ENCODE data around the gene TMEM219. TPM values are rescaled to one million over a fixed set of nuclear protein-coding genes. Genes with fewer than 3 reads are reported as not detected.
A peak's percentile ranks its signal among the peaks of the same experiment; 100 is the strongest.

TMEM219 gene
- total RNA-seq, 1 experiment from 2014 or later: 57.7 TPM

GRCh38 chr16:29995911-29996765, 34.3 kb downstream of the TMEM219 start, which contains the start of gene INO80E:
INO80E (plus strand) TSS chr16:29996241; CDS start chr16:29996311, 70 bp downstream.
- peak; percentile 97 to 98 for DNase-seq
- peaks cover 12% of the 10 kb centered on the region for H3K4me1 Mint-ChIP-seq (ENCODE audit: low read depth, unreplicated experiment)
- no peak for TF ChIP-seq CTCF (IDR thresholded peaks at IDR 0.05; ENCODE audit: insufficient read depth in 1 of 2, low read depth in 1 of 2, low read length in 1 of 2, severe bottlenecking in 1 of 2, unreplicated experiment in 1 of 2)
- H3K27ac Mint-ChIP-seq (ENCODE audit: unreplicated experiment): peak within 1 kb of the TSS; percentile 65
- peaks cover 44% of the 10 kb centered on the region for H3K36me3 Mint-ChIP-seq (ENCODE audit: insufficient read depth, unreplicated experiment)
- BruUV-seq (replicated peaks): no TSS peak
- Histone ChIP-seq H3K27me3 (replicated peaks; ENCODE audit: control insufficient read depth, insufficient read depth, low read length) (no peaks in the 10 kb centered on the region), H3K4me1 (peaks cover 11% of the 10 kb centered on the region; the same call in 1 of the 2 replicates), H3K9me3 (no peaks in the 10 kb centered on the region), H3K36me3 (ENCODE audit: control insufficient read depth, insufficient read depth, low read length) (no peaks in the 10 kb centered on the region), H3K4me3 (ENCODE audit: low read depth, low read length) (peak within 1 kb of the TSS; percentile 68)
- H3K4me3 Mint-ChIP-seq (ENCODE audit: unreplicated experiment): peak within 1 kb of the TSS; percentile 99
- intact Hi-C loops (cut with micrococcal nuclease; ENCODE audit: unreplicated experiment): loop anchor here (1.0 to 10.0 kb wide), 2 partner anchors 34 to 181 kb away; partner anchors contain the start of genes PAGR1, PRRT2 and TMEM219
- CTCF ChIA-PET: interaction anchor here (1.2 kb wide), 1 partner anchor 23 kb away, joined by 4 read pairs; no protein-coding TSS in a partner anchor
- POLR2A ChIA-PET: interaction anchor here (0.5 to 1.6 kb wide), 3 partner anchors 15 to 71 kb away, joined by 9 to 15 read pairs (median 10); partner anchors contain the start of genes KCTD13 and TAOK2
- no peaks in the 10 kb centered on the region for H3K9me3 Mint-ChIP-seq (ENCODE audit: unreplicated experiment)
- H3K27me3 Mint-ChIP-seq (ENCODE audit: insufficient read depth, unreplicated experiment): no peaks in the 10 kb centered on the region

GRCh38 chr16:29996766-29997250, 34.9 kb downstream of the TMEM219 start:
- TF ChIP-seq CTCF (IDR thresholded peaks at IDR 0.05; ENCODE audit: insufficient read depth in 1 of 2, low read depth in 1 of 2, low read length in 1 of 2, severe bottlenecking in 1 of 2, unreplicated experiment in 1 of 2): no peak
- H3K36me3 Mint-ChIP-seq (ENCODE audit: insufficient read depth, unreplicated experiment): peaks cover 47% of the 10 kb centered on the region
- no peak for DNase-seq
- Histone ChIP-seq H3K36me3 (ENCODE audit: control insufficient read depth, insufficient read depth, low read length) (no peaks in the 10 kb centered on the region), H3K27me3 (replicated peaks; ENCODE audit: control insufficient read depth, insufficient read depth, low read length) (no peaks in the 10 kb centered on the region), H3K4me1 (peaks cover 11% of the 10 kb centered on the region; the same call in 1 of the 2 replicates), H3K9me3 (no peaks in the 10 kb centered on the region), H3K4me3 (ENCODE audit: low read depth, low read length) (peak overlapping the region; percentile 68)
- ChIA-PET POLR2A (interaction anchor here (0.5 kb wide), 1 partner anchor 15 kb away, joined by 10 read pairs; no protein-coding TSS in a partner anchor), CTCF (no interaction called here)
- intact Hi-C loops (cut with micrococcal nuclease; ENCODE audit: unreplicated experiment): loop anchor here (10.0 kb wide), 1 partner anchor 182 kb away; the partner anchor contains the start of genes PAGR1 and PRRT2
- H3K27me3 Mint-ChIP-seq (ENCODE audit: insufficient read depth, unreplicated experiment): no peaks in the 10 kb centered on the region
- no peaks in the 10 kb centered on the region for H3K9me3 Mint-ChIP-seq (ENCODE audit: unreplicated experiment)
- BruUV-seq (replicated peaks): no TSS peak
- H3K4me1 Mint-ChIP-seq (ENCODE audit: low read depth, unreplicated experiment): peaks cover 12% of the 10 kb centered on the region
- H3K4me3 Mint-ChIP-seq (ENCODE audit: unreplicated experiment): peak overlapping the region; percentile 99
- peak overlapping the region; percentile 65 for H3K27ac Mint-ChIP-seq (ENCODE audit: unreplicated experiment)

GRCh38 chr16:29999605-30000004, 37.7 kb downstream of the TMEM219 start:
- H3K27ac Mint-ChIP-seq (ENCODE audit: unreplicated experiment): no peak overlapping the region
- H3K9me3 Mint-ChIP-seq (ENCODE audit: unreplicated experiment): no peaks in the 10 kb centered on the region
- no peaks in the 10 kb centered on the region for H3K36me3 ChIP-seq (ENCODE audit: control insufficient read depth, insufficient read depth, low read length)
- peaks cover 48% of the 10 kb centered on the region for H3K36me3 Mint-ChIP-seq (ENCODE audit: insufficient read depth, unreplicated experiment)
- no peaks in the 10 kb centered on the region for H3K9me3 ChIP-seq
- peaks cover 3% of the 10 kb centered on the region for H3K4me1 Mint-ChIP-seq (ENCODE audit: low read depth, unreplicated experiment)
- H3K4me3 ChIP-seq (ENCODE audit: low read depth, low read length): no peak overlapping the region
- H3K4me3 Mint-ChIP-seq (ENCODE audit: unreplicated experiment): no peak overlapping the region
- DNase-seq: no peak
- ChIA-PET POLR2A (no interaction called here), CTCF (no interaction called here)
- no peaks in the 10 kb centered on the region for H3K27me3 ChIP-seq (replicated peaks; ENCODE audit: control insufficient read depth, insufficient read depth, low read length)
- no peaks in the 10 kb centered on the region for H3K27me3 Mint-ChIP-seq (ENCODE audit: insufficient read depth, unreplicated experiment)
- intact Hi-C loops (cut with micrococcal nuclease; ENCODE audit: unreplicated experiment): loop anchor here (10.0 kb wide), 1 partner anchor 185 kb away; the partner anchor contains the start of genes PAGR1 and PRRT2
- TF ChIP-seq CTCF (IDR thresholded peaks at IDR 0.05; ENCODE audit: insufficient read depth in 1 of 2, low read depth in 1 of 2, low read length in 1 of 2, severe bottlenecking in 1 of 2, unreplicated experiment in 1 of 2): no peak
- peaks cover 8% of the 10 kb centered on the region; the same call in 1 of the 2 replicates for H3K4me1 ChIP-seq
- no TSS peak for BruUV-seq (replicated peaks)
